SIG-M5 (cell line): ENCODE data around the gene MAL.

Source experiments
- DNase-seq: peaks from one replicate; lab custom pipeline; 2025; lab: John Stamatoyannopoulos, UW

The MAL gene

DNA sequence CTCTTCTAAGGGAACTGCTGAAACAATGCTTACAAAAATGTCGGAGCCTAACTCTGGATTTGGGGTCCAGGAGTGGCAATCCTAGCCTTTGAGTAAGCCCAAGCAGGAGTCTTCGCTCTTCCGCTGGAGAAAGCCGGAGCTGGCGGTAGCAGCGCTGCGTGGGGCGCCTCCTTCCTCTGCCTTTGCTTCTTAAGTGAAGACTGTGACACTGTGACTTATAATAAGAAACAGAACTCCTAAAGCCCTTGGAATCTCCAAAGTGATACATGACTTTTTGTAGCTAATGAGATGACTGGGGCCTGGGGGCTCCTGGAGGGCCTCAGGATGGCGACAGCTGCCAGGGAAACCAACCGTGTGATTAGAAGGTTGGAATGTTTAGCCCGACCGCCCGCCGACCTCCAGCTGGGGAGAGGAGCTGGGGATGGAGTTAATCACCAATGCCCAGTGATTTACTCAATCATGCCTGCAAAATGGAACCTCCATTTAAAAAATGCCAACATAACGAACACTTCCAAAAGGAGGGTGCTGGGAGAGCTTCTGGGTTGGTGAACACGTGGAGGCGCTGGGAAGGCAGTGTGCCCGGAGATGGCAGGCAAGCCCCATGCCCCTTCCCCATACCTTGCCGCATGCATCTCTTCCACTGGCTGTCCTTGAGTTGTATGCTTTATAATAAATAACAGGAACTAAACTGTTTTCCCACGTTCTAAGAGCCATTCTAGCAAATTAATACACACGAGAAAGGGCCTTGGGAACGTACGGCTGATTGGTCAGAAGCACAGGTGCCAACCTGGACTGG lies 29.0 kb upstream of the MAL start:
- no peak for DNase-seq

- DNase-seq = no peak
Observed at GRCh38 chr2:94997981-94998930, 27.3 kb upstream of the MAL start.

GRCh38 chr2:94999431-94999883 lies 26.1 kb upstream of the MAL start:
- no peak for DNase-seq

DNA sequence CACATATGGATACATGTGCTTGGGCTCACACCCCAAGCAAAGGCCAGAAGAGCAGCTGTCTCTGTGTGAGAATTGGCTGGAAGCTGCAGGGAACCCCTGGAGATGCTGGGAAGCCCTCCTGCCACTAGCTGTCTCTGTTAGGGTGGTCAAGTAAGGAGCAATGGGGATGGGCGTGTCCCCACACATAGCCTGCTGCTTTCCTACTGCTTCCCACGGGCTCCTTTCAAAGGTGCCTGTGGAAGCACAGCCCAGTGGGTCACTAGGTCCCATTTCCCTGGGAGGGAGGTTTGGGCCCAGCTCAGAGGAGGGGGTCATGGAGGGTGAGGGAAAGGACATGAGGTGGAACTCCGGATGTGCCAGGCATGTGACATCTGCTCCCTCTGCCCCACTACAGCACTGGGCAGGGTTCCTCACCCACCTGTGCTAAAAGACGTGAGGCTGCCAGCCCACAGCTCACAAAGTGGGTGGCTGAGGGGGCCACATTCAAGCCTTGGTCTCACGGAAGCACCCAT lies 24.4 kb upstream of the MAL start:
- no peak for DNase-seq

DNA sequence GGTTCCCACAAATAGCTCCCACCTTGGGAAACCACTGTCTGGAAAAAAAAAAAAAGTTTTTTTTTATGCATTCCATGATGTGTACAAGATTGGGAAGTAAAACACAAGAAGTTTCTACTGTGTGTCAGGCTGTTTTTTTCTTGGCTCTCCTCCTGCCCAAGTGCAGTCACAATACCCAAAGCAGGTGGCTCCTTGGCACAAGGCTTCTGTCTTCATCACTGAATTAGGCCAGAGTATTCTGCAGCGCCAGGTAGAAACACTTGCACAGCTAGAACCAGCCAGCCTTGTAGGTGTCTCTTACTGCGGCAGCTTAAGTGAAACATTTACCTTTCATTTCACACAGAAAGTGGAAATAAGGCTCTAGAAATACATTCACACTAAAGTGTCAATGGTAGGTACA lies 23.8 kb upstream of the MAL start:
- no peak for DNase-seq

GRCh38 chr2:95002498-95002897 lies 23.0 kb upstream of the MAL start:
- no peak for DNase-seq

DNA sequence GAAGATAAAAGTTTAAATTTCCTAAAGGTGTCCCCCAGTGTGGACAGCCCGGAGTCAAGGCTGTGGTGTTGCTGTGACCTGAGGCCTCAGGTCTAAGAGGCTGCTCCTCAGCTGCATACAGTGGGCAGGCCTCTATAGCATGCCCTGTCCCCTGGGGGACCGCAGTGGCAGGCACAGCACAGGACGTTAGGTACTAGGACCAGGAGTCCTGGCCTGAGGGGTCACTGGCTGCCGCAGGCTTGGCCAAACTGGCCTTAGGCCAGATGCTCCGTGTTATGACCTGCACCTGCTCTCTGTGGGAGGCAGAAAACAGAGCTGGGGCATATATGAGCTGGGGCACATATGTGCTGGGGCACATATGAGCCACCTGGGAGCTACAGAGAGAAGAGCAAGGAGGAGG lies 21.2 kb upstream of the MAL start:
- DNase-seq = no peak

- DNase-seq = no peak
Observed at GRCh38 chr2:95004711-95005110, 20.8 kb upstream of the MAL start.

- no peak for DNase-seq
Observed at GRCh38 chr2:95005726-95006125, 19.8 kb upstream of the MAL start.

DNA sequence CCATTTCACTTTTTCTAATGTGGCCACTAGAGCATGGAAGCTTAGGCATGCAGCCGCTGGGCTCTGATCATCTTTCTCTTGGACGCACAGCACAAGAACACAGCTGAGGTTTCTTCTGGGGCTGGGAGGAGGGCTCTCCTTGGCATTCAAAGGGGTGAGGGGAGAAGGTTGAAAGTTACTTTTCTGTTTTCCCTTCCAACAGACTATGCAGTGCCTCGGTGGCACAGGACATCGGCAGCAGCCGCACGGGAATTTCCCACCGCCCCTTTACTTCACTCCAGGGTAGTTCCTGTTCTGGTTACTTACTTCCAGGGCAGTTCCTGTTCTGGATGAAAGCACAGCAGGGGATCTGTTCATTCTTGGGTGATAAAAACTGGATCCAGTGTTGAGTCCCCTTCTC lies 18.9 kb upstream of the MAL start:
- no peak for DNase-seq

DNA sequence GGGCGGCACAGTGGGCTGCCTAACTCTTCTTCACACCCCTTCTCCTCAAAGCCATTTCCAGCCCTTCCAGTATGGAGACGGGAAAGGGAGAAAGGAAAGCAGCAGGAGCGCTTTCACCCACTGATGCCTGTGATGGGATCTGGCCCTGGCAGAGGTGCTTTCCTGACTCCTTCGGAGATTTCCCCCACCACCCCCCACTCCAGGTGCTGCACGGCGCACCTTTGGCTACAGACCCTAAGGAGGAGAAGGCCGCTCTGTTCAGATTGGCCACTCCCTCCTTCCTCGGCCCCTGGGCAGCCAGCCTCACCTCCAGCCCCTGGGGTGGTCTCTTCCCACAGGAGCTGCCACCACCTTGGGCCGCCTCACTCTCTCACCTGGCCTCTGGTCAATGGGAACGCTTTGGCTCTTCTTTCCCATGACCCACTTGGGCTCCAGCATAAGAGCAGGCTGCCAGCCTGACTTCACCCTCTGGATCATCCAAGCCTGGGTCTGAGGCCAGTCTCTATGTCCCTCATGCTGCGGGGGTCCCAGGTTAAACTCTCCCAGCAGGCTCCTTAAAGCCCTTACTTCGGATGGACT lies 18.4 kb upstream of the MAL start:
- DNase-seq = no peak

DNA sequence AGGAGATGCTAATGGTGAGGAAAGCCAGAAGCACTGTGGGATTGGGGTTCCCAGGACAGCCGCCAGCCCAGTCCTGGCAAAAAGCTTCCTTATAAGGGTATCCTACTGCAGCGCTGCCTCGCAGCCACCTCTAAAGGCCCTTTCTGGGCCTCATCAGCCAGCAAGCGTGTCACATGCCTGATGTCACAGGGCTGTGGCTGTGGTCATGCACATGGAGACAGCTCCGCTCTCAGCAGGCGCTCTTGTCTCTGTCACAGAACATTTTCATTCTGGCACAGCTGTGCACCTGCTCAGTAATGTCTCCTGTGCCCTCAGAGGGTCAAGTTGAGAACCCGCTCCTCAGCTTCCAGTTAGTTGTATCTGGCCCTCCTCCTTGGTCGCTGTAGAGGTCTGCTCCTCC lies 17.7 kb upstream of the MAL start:
- DNase-seq = no peak

GRCh38 chr2:95008306-95008705 lies 17.2 kb upstream of the MAL start:
- DNase-seq = no peak

- DNase-seq = no peak
Observed at GRCh38 chr2:95008996-95009395, 16.5 kb upstream of the MAL start.

DNA sequence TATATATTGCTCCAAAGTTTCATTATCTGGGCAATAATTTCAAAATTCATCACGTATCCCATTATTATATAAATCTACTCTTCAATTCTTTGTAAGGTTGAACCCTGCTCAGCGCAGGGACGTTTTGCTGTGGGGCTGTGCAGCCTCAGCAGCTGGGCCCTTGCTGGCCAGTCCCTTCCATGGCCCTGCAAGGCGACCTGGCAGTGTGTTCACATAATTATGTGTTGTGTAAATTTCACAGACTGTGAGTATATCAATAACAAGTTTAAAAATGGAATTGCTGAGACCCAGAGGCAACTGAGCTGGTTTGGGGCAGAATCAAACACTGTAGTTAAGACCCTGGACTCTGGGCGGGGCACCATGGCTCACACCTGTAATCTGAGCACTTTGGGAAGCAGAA lies 16.1 kb upstream of the MAL start:
- no peak for DNase-seq

GRCh38 chr2:95010126-95010525 lies 15.4 kb upstream of the MAL start:
- DNase-seq = no peak

DNA sequence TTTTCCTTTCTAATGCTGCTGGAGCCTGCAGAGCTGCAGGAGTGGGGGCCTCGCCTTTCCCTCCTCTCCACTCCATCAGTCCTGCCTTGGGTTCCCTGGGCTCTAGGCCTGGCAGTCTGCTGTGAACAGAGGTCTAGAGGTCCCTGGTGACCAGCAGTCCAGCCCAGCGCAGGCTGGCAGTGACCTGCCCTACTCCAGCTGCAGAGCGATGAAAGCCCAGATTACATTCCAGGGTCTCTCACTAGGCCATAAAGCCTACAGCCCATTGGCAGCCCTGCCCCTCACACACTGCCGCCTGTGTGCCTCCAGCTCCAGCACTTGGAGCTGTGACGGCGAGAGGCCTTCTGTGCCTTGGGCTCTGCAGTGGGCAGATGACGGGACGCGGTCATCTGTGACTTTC lies 14.8 kb upstream of the MAL start:
- no peak for DNase-seq

DNA sequence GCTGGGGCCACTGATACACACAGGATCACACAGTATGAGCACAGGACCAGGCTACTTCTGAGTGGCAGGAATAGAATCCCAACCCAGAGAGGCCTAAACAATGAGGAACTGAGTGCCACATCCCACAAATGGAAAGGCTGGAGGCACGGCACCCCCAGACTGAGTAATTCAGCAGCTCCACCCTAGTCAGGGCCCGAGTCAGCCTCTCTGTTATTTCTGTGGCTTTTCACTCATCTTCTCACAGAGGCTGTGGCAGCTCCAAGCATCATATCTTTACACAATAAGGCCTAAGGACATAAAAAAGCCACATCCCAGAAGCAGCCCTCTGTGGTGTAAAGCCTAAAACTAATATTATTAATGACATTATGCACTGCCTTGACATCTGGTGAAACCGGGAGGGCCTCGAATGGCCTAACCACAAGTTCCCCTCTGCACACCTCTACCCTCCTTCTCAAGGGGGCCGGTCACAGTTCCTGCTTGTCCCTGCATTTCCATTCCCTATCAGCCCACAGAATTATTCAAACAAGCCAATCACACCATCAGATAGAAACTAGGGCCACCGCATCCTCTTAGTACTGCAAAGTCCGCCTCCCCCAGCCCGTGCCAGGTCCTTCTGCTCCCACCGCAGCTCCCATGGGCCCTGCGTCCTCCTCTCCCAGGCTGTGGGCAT lies 12.5 kb upstream of the MAL start:
- DNase-seq = no peak

DNA sequence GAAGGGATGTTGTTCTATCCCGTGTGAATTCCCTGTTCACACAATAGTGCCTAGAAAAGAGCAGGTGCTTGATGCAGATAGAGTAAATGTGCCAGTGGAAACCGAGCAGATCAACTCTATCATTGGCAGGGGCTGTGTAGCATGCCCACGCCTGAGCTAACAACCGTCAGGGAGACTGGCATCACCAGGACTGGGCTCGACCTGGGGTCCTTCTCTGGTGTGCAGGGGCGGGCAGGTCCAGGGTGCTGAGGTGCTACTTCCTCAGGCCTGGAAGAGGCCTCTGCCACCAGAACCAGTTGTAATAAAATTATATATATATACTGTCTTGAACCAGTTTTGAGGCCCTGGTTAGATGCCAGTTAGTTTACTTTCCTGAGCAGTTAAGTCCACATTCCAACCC lies 11.8 kb upstream of the MAL start:
- DNase-seq = no peak

DNA sequence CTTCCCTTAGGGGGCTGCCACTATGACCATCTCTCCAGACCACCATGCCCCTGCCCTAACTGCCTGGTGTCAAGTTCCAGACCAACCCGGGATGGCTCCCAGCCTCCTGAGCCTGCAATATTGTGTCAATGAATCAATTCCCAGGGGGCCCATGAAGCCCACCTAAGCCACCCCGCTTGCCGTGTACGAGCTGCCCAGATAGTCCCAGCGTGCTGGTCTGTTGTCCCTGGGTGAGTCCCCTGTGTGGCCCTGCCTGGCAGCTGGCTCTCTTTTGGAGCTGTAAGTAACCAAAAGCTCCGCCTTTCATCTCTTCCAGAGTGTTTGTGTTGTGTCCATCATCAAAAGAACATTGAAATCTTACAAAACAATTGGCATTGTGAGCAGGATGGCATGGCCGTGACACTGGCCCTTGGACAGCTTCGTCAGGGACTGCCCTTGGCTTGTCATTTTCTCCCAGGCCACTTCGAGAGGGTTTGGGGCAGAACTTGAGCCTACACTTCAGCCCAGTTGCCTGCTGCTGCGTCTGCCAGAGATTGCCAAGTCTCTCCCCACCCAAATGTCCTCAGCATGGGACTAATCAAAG lies 11.3 kb upstream of the MAL start:
- DNase-seq = no peak

DNA sequence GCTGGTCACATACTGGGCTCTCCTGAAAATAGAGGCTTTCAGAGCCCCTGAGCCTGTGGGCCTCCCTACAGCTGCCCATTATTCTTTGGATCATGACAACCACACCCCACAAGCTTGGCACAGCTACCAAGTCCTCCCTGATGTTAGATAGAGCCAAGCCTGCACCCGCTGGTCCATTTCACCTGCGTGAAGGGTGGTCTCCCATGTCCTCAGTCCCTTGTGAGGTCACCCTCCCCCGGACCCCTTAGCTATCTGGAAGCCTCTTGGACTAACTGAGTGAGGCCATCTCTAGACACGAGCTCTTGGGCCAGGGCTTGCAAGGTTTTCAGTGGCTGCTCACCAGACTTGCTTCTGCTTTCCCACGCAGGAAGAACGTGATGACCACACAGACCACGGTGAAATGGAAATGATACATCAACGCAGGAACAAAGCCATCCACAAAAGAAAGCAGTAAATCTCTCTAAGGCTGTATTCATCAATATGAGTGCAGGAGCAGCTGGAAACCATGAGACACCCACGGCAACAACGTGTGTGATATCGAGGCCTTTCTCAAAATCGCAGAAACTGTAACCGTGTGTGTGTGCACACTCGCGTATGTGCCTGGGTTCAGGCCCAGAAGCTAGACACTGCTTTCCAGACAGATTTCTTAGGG lies 10.1 kb upstream of the MAL start:
- DNase-seq = no peak
